ENCODE results near the gene WDR70.
A peak's percentile ranks its signal among the peaks of the same experiment; 100 is the strongest.
"Not testable (repeated sequence)": the region's sequence is repeated elsewhere in the genome, so short reads cannot be mapped to it uniquely, and the experiment has no call there.

The WDR70 gene

DNA sequence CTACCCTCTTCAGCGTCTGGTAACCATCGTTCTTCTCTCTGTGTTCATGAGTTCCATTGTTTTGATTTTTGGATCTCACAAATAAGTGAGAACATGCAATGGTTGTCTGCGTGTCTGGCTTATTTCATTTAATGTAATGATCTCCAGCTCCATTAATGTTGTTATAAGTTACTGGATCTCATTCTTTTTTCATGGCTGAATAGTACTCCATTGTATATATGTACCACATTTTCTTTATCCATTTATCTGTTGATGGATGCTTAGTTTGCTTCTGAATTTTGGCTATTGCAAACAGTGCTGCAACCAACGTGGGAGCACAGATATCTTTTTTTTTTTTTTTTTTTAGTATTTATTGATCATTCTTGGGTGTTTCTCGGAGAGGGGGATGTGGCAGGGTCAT is 139.2 kb downstream of the WDR70 start:
- not testable (repeated sequence) for DNase-seq

DNA sequence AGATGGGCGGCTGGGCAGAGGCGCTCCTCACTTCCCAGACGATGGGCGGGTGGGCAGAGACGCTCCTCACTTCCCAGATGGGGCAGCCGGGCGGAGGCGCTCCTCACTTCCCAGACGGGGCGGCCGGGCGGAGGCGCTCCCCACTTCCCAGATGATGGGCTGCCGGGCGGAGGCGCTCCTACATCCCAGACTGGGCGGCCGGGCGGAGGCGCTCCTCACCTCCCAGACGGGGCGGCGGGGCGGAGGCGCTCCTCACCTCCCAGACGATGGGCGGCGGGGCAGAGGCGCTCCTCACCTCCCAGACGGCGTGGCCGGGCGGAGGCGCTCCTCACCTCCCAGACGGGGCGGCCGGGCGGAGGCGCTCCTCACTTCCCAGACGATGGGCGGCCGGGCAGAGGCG is 140.2 kb downstream of the WDR70 start:
- no peak for DNase-seq

DNA sequence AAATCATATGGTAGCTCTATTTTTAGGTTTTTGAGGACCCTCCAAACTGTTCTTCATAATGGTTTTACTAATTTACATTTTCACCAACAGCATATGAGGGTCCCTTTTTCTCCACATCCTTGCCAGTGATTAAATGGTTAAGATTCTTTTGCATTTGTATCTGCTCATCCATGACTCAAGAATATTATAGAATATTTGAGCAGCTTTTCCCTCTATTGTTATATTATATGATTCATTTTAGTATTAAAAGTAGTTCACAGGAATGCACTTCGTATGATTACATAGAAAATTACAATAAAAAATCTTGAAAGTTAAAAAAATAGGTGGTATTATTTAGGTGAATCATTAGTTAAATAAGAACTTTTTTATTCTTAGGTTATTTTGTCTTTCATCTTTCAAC is 140.7 kb downstream of the WDR70 start:
- no peak for DNase-seq

DNA sequence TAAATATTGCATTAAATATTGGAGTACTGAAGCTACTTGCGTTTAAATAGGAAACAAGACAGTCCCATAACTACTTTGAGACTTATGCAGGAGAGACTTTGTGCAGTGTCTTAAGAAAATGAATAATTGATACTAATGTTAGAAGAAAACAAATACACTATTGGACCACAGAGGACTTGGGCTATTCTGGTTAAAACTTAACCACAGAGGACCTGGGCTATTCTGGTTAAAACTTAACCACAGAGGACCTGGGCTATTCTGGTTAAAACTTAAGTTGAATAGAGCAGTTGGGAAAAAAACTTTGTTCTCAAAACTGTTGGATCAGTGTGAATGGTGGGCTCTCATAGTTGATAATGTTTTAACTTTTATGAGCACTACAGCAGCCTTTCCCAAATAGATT is 141.7 kb downstream of the WDR70 start:
- DNase-seq: no peak

DNA sequence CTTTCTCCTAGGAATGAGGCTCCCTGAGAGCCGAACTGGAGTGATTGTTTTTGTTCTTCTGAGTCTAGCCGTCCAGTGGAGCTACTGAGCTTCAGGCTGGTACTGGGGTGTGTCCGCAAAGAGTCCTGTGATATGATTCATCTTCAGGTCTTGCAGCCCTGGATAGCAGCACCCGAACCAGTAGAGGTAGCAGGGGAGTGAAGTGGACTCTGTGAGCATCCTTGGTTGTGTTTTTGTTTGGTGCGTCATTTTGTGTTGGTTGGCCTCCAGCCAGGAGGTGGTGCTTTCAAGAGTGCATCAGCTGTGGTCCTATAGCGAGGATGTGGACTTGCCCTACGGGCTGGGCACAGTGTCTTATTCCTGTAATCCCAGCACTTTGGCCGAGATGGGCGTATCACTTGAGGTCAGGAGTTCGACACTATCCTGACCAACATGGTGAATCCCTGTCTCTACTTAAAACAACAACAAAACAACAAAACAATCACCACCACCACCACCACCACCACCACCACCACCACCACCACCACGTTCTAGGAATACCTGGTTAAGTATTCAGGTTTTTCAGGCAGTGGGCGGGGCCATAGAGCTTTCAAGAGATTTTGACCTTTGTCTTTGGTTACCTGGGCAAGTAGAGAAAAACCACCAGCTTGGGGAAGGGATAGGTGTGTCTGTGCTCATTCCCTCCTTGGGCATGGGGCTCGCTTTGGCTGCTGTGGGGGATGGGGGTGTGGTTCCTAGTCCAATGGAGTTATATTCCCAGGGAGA is 154.0 kb downstream of the WDR70 start:
- no peak for DNase-seq

DNA sequence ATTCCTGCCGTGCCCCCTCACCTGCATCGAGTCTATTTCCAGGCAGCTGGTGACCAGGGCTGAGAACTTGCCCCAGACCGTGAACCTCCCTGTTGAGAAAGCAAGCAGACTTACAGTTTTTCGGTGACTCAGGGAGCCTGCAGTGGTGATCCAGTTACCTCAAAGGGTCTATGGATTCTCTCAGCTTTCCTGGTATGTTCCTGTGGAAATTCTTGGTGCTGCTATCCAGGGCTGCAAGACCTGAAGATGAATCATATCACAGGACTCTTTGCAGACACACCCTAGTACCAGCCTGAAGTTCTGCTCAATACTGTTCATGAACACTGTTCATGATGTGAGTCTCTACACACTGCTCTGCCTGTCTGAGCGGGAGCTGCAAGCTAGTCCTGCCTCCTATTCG is 154.7 kb downstream of the WDR70 start:
- DNase-seq: no peak

DNA sequence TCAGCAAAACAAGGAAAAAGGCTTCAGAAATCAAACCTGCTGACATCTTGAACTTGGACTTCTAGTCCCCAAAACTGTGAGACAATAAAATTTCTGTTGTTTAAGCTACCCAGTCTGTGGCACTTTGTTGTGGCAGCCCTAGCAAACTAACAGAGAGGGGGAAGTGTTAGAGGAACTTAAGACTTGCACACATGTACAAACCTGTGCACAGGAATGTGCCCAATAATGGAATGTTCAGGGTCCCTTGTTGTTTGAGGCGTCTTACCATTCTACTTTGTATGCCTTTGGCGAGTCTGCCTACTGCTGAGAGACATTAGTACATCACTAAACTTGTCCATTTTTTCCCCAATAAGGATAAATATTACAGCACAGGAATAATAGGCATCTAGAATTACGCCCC is 160.3 kb downstream of the WDR70 start:
- DNase-seq: no peak

DNA sequence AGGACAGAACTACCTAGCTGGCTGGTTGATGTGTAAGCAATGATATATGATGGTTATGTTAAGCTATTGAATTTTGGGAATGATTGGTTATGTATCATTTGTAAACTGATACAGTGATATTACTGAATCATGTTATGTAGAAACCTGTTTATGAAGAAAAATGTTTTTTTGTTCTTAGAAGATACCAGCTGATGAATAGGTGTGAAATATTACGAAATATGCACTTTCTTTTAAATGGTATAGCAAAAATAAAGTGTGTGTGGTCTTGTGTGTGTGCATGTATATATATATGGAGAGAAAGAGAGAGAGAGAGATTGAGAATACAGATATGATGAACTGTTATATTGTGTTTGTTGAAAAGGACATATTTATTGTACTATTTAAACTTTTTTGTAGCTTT is 164.1 kb downstream of the WDR70 start:
- no peak for DNase-seq

DNA sequence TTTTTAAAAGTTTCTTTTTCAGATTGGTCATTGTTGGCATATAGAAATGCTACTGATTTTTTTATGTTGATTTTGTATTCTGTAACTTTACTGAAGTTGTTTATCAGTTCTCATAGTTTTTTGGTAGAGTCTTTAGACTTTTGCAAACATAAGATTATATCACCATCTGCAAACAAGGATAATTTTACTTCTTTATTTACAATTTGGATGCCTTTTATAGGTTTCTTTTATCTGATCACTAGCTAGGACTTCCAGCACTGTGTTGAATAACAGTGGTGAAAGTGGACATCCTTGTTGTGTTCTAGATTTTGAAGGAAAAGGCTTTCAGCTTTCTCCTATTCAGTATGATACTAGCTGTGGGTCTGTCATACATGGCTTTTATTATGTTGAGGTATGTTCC is 170.3 kb downstream of the WDR70 start:
- DNase-seq: no peak

DNA sequence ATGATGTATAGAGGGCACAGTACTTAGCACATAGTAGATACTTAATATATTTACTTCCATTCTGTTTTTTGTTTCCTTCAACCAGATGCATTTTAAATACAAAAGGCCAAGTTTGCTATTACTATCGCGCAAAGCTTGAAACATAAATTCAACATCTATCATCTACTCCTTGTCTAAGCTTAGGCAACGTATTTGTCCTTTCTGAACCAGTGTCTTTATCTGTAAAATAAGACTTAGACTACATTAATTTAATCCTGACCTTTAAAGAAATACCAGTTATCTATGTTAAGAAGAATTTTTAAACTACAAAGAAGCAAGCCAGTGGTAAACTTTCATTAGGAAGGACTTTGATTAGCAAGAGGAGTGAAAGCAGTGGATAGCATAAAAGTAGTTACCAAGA is 173.0 kb downstream of the WDR70 start:
- DNase-seq: no peak

DNA sequence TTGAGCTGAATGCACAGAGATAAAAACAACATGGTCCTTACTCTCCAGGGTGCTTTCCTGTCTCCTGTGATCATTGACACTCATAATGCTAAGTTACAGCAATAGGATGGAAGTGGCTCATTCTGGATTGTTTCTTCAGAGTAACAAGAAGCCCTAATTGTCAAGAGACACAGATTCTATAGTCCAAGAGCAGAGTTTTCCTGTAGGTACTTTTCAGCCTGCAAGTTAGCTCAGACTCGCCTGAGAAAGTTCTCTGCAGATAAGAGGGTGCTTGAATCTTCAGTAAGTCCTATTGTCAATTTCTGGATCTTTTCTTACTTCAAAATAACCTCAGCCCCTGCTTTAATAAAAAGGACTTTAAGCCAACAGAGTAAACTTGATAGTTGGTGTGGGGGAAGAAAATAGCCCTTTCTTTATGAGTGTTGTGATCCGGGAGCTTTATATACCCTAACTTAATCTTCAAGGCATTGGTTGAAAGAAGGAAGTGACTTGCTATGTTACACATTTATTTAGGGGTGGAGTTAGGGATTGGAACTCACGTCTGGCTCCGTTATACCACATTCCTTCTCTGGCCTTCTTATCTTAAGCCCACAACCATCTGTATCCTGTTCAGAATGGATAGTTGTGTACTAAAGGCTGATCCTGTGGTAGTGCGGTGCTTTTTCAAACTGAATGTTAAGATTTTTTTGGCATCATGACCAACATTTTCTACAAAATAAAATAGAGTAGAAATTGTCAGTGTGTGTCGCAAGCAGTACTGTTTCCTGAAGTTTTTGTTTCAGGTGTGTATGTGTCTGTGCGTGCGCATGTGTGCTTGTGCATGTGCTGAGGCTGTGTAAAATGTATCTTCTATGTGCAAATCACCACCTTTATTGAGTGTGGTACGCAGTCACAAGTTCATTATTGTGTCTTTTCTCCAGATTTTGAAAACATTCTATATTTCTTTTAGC is 173.9 kb downstream of the WDR70 start:
- peak; percentile 9 for DNase-seq

DNA sequence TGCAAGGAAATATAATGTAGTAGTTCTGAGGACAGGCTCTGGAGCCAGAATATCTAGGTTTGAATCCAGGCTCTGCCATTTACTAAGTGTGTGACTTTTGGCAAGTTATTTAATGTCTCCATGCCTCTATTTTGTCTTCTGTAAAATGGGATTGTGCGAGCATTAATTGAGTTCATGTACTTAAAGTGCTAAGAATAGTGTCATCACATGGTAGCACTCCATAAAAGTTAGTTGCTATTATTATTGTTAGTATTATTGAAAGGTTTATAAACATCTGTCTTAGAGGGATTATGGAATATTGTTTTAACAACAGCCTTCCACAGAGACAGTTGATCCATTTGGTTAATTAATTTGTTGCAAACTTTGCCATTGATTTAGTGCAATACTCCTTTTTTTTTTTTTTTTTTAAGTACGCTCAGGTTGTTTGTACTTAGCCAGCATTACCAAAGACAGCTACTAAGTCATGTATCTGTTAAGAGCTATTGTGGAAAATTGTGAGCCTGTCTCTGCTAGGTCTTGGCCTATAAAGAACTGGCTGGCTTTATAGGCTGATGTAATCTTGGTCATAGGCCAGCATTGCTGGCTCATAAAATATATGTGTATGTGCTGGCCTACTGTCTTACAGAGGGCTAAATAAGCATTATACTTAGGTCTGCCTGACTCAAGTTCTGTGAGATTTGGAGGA is 174.7 kb downstream of the WDR70 start:
- DNase-seq: no peak

DNA sequence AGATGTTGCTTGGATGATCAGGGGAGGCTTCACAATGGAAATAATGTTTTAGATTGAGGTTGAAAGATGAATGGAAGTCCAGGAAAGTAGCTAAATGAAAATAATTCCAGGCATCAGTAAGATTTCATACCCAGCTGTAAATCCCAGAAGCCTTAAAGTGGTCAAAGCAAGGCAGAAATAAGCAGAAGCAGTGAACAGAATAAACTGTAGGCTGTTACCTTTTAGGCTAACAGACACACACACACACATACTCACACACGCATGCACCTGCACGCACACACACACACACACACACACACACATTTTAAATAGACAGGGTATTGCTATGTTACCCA is 175.3 kb downstream of the WDR70 start:
- no peak for DNase-seq

DNA sequence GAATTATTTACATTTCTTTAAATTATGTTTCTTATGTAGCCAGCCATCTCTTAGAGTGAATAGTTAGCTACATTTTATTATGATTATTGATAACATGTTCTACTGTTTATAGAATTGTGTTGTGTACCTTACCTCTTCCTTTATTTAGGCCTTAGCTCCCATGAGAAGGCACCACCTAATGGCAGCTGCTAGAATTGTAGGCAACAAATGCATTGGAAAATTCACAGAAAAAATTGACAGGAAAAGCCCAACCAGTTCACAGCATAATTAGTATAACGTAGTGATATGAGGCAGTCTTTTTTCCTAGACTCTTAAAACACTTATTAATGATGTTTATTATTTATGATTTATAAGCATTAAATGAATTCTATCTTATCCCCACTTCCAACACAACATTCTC is 175.8 kb downstream of the WDR70 start:
- no peak for DNase-seq

DNA sequence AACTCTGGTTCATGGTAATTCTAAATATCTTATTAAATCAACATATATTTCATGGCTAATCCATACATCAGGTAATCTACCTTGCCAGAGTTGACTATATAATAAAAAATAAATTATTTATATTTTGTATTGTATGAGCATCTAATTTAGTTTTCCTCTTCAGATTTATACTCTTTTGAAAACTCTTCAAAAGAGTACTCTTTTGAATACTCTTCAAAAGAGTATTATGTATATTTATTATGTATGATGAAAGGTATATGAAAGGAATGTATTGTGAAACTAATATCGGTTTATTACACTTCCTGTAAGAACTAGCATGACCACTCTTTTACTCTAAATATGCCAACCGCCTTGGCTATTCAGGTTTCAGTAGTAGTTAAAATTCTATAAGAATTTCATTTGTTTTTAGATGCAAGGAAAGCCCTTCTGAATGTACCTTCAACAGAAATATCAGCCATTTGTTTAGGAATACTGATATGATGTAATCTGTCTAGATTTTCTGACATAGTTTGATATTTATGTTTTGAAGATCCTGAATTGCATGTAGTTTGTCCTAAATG is 178.7 kb downstream of the WDR70 start:
- no peak for DNase-seq

DNA sequence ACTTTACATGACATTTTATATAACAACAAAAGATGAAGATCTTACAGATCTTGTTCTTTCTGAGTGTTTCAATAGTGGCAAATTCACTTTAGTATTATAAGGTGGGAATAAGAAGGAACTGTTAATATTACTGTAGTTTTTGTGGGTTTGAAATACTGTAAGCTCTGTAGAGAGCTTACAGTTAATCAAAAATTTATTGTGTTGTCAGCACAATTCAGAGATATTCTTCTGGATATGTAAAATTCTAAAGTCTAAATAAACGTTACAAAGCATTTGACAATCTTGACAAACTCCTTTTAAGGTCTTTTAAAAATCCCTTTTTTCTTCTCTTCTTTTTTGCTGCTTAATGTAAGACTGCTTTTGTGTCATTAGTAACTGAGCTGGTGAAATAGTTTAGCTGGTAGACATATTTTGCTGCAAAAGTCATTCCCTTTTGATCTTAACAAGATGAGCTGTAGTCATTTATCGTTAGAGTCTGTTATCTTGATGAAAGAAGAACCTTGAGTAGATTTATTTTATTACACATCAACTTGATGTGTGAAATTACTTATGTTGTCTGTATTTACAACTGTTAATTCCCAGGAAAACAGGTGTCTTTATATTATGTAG is 186.0 kb downstream of the WDR70 start:
- DNase-seq: no peak

DNA sequence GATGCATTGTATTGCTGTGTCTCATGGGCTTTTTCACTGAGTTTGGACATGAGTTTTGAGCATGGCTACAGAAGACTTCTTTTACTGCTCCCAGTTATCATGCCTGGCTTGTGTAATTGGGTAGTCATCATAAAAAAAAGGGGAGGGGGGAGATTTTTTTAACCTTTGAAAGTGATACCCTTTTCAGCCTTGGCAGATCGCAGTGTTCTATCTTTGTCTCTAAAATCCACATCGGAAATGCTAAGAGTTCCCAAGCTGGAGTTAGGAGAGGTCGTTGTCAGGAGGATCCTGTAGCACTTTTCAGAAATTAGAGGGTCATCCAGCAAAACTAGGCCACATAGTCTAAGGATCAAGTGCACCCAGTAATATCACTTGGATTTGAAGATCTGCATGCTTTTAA is 188.4 kb downstream of the WDR70 start:
- DNase-seq: no peak

DNA sequence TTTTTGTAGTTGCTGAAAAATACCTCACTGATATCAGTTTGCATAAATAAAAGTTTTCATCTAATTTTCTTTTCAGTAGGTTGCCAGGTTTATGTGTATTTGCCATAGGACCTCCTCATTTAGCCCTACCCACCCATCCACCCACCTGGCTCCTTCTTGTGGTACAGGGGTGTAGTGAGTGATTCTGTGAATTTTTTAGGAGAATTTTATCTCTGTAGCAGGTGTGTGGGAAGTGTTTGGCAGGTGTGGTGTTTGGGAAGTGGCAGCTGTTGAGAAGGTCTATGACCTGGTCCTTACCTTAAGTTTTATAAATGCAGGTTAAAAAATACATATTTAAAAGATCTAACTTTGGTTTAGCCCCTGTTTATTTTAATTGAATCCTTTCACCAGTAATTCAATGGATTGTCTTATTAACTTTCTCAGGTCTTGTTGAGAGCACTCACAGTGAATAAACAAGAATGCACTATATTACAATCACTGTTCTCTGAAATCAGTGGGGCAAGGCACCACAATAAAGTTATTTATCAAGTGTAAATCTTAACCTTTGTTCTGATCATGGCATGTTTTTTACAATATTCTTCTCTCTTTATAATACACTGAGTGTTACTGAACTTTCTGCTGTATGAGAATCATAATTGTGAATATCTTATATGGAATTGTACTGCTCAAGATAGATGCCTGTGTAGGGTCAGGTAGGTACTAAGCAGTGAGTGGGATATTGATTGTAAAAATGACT is 189.1 kb downstream of the WDR70 start:
- no peak for DNase-seq

DNA sequence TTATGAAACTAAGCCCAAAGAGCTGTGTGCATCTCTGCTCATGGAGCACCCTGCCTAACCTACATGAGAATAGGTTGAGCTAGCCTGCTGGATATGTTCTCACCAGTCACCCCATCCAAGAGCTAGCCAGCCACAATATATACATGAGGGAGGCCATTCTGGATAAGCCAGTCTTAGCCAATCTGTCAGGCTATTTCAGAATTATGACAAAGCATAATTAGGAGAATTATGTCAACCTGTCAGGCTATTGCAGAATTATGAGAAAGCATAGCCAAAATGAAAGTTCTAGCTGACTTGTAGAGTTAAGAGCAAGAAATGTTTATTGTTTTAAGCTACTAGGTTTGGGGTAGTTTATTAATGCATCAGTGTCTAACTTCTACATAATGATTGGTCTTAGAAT is 189.8 kb downstream of the WDR70 start:
- no peak for DNase-seq

DNA sequence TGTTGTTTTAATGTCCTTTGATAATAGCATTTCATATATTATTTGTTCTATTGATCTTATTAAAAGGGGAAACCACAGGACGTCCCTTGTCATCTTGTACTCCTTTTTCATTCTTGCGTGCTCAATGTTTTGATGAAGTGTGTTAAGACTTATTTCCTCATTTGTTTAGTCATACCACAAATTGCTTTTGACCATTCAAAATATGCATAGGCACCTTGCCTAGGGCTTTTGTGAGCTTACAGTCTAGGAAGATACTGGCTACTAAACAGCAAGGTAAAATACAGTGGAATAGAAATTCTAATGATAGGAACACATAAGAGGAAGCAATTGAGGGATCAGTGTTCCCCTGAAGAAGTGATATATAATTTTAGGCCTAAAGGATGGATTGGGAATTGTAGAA is 190.3 kb downstream of the WDR70 start:
- DNase-seq: no peak

DNA sequence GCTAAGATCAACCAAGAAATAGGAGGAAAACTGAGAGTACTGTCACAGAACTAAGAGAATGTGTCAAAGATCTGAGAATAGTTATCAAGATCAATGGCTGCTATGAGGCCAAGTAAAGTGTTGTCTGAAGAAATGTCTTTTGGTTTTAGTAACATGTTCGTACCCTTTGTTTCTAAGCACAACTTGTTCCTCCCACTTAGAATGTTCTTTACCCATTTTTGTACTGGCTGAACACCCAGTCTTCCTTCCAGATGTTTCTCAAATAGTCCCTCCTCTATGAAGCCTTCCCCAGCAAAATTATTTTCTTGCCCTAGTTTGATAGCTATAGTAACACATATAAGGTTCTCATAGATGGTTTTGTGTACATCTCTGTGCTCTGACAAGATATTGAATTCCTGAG is 191.5 kb downstream of the WDR70 start:
- DNase-seq: no peak

DNA sequence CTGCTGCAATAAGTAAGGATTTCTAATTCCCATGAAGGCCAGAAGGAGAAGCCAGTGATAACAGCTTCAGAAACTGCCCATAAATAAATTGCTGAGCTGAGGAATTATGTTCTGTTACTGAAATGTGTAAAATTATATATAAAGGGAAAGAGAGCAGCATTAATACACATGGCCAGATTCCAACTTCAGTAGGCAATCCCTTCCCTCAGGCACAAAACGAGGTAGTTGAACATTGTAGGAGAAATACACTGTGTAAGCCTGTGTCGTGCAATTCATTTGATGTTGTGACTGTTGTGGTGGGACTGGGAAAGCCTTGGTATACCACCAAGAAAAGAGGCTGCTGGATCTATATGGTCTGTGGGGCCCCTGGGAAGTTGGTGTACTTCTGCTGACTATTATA is 192.9 kb downstream of the WDR70 start:
- DNase-seq: no peak

Data from eye (tissue), 1 donor.